Vagina (tissue), 2 donors: ENCODE measurements around the gene DFFB. TPM values are rescaled to one million over a fixed set of nuclear protein-coding genes. Genes with fewer than 3 reads are reported as not detected.

Experiments used
- DNase-seq, 2 donors: peaks; one replicate each; pipeline ENCODE4 v3.0.0-alpha.2; 2017; ENCODE audit errors: extremely low spot score in 2 of 2
- H3K27ac ChIP-seq: fragments of 200-600 bp; sonication (generic); one replicate; pipeline ENCODE4 v1.5.1; 2019
- H3K27me3 ChIP-seq: fragments of 200-600 bp; sonication (generic); one replicate; pipeline ENCODE4 v1.5.1; 2019
- H3K36me3 ChIP-seq, 2 donors: fragments of 200-600 bp; sonication (generic); one replicate each; pipeline ENCODE4 v1.5.1; 2017 to 2019
- H3K4me1 ChIP-seq: fragments of 200-600 bp; sonication (generic); one replicate; pipeline ENCODE4 v1.5.1; 2019
- H3K4me3 ChIP-seq, 2 donors: fragments of 200-600 bp; sonication (generic); 1 replicate in 1 of 2; 2 replicates in 1 of 2; pipeline ENCODE4 v1.5.1; 2016 to 2019
- H3K9me3 ChIP-seq: fragments of 200-600 bp; sonication (generic); one replicate; pipeline ENCODE4 v1.5.1; 2019
- CTCF ChIP-seq, 3 experiments: fragments of 450-650 bp in 2 of 3; fragments of 200-600 bp in 1 of 3; sonication (generic) in 1 of 3; IDR thresholded peaks; one replicate each; pipeline ENCODE4 v1.5.1; 2017 to 2019; ENCODE audit warnings: antibody characterized with exemption in 3 of 3, mild to moderate bottlenecking in 2 of 3, moderate library complexity in 2 of 3
- POLR2A ChIP-seq, 2 donors: fragments of 450-650 bp; IDR thresholded peaks; one replicate each; pipeline ENCODE4 v1.6.1; 2017; ENCODE audit warnings: antibody characterized with exemption in 2 of 2, mild to moderate bottlenecking in 2 of 2, moderate library complexity in 2 of 2
- POLR2AphosphoS5 ChIP-seq, 2 donors: sonication (generic); formaldehyde crosslinking; IDR thresholded peaks; one replicate each; pipeline ENCODE4 v1.9.0; 2017; ENCODE audit warnings: antibody characterized with exemption in 2 of 2, mild to moderate bottlenecking in 2 of 2, low read depth in 1 of 2; ENCODE audit not compliant: insufficient read depth in 1 of 2
- intact Hi-C: fragments of 100-400 bp; cut with DNase I; formaldehyde crosslinking; loops from one replicate; pipeline ENCODE4 v1.15.1; 2023
- total RNA-seq: library from RNA; depleted of rRNA; stranded (reverse); fragments of >200 nt; gene quantifications from one replicate; pipeline ENCODE4 v1.2.3, GENCODE V29; 2016

The DFFB gene
- total RNA-seq, 1 donor from 2014 or later: 8.8 TPM

GRCh38 chr1:3928586-3928985 is 71.3 kb downstream of the DFFB start:
- intact Hi-C loops: no loop called here
- H3K36me3 ChIP-seq: no peaks in the 10 kb centered on the region
- no peaks in the 10 kb centered on the region for H3K27me3 ChIP-seq
- no peak overlapping the region for H3K27ac ChIP-seq
- H3K4me3 ChIP-seq: no peak overlapping the region
- H3K4me1 ChIP-seq: no peaks in the 10 kb centered on the region
- no peaks in the 10 kb centered on the region for H3K9me3 ChIP-seq
- TF ChIP-seq POLR2A (IDR thresholded peaks at IDR 0.05) (no peak), POLR2AphosphoS5 (IDR thresholded peaks at IDR 0.05; ENCODE audit: insufficient read depth in 1 of 2, low read depth in 1 of 2) (no peak), CTCF (IDR thresholded peaks at IDR 0.05) (no peak)
- no peak for DNase-seq

GRCh38 chr1:3929126-3929525 is 71.8 kb downstream of the DFFB start:
- H3K4me3 ChIP-seq: no peak overlapping the region
- H3K36me3 ChIP-seq: no peaks in the 10 kb centered on the region
- no peak for DNase-seq
- no peak overlapping the region for H3K27ac ChIP-seq
- intact Hi-C loops: no loop called here
- H3K27me3 ChIP-seq: no peaks in the 10 kb centered on the region
- TF ChIP-seq POLR2AphosphoS5 (IDR thresholded peaks at IDR 0.05; ENCODE audit: insufficient read depth in 1 of 2, low read depth in 1 of 2) (no peak), POLR2A (IDR thresholded peaks at IDR 0.05) (no peak), CTCF (IDR thresholded peaks at IDR 0.05) (no peak)
- no peaks in the 10 kb centered on the region for H3K4me1 ChIP-seq
- no peaks in the 10 kb centered on the region for H3K9me3 ChIP-seq

- Histone ChIP-seq H3K27ac (no peak overlapping the region), H3K9me3 (no peaks in the 10 kb centered on the region), H3K4me1 (no peaks in the 10 kb centered on the region), H3K36me3 (no peaks in the 10 kb centered on the region), H3K4me3 (no peak overlapping the region), H3K27me3 (no peaks in the 10 kb centered on the region)
- TF ChIP-seq POLR2A (IDR thresholded peaks at IDR 0.05) (no peak), CTCF (IDR thresholded peaks at IDR 0.05) (no peak), POLR2AphosphoS5 (IDR thresholded peaks at IDR 0.05; ENCODE audit: insufficient read depth in 1 of 2, low read depth in 1 of 2) (no peak)
- no peak for DNase-seq
- intact Hi-C loops: no loop called here
Observed at GRCh38 chr1:3930301-3931006, 73.2 kb downstream of the DFFB start.

- H3K36me3 ChIP-seq: no peaks in the 10 kb centered on the region
- H3K27me3 ChIP-seq: no peaks in the 10 kb centered on the region
- no peak overlapping the region for H3K27ac ChIP-seq
- no peaks in the 10 kb centered on the region for H3K4me1 ChIP-seq
- H3K4me3 ChIP-seq: no peak overlapping the region
- TF ChIP-seq POLR2AphosphoS5 (IDR thresholded peaks at IDR 0.05; ENCODE audit: insufficient read depth in 1 of 2, low read depth in 1 of 2) (no peak), CTCF (IDR thresholded peaks at IDR 0.05) (no peak), POLR2A (IDR thresholded peaks at IDR 0.05) (no peak)
- no peaks in the 10 kb centered on the region for H3K9me3 ChIP-seq
- intact Hi-C loops: no loop called here
- DNase-seq: no peak
Observed at GRCh38 chr1:3931007-3931912, 74.0 kb downstream of the DFFB start.
